Measurements from ENCODE around the gene TRMT1L. TPM values are rescaled to one million over a fixed set of nuclear protein-coding genes. Genes with fewer than 3 reads are reported as not detected.
A peak's percentile ranks its signal among the peaks of the same experiment; 100 is the strongest.

TRMT1L gene
- total and polyA plus RNA-seq, 2 experiments from 2014 or later, result 11.7 to 30.8 TPM

DNA sequence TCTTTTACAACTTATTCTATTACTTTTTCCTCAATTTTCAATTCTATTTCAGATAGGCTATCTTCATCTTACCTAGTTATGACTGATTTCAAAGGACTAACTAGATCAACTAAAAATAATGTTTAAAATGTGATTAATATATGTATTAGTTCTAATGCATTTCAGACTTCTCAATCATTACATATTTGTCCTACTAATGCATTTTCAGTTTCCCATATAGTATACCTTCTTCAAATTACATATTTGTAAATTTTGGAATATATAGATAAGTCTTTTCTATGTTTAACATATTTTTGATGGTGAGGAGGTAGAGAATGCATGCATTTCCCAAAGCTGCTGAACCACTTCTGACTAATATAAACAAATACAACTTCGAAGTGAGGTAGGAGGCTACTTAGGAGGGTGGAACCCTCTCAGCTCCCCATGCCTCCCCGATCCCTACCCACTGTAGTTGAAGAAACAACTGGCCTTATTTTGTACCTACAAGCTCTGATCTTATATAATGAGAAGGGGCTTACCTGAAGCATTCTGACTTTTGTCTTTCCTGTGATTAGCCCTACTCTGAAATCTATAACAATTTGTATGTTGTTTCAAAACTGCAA is 1.7 kb downstream of the TRMT1L start:
- H3K4me3 ChIP-seq, result no peak overlapping the region
- no peak for TF ChIP-seq POLR2AphosphoS5 (IDR thresholded peaks at IDR 0.05; ENCODE audit: low read depth)
- TF ChIP-seq STAT1 (IDR thresholded peaks at IDR 0.05; ENCODE audit: unreplicated experiment), result no peak
- TF ChIP-seq, protein P1, sequence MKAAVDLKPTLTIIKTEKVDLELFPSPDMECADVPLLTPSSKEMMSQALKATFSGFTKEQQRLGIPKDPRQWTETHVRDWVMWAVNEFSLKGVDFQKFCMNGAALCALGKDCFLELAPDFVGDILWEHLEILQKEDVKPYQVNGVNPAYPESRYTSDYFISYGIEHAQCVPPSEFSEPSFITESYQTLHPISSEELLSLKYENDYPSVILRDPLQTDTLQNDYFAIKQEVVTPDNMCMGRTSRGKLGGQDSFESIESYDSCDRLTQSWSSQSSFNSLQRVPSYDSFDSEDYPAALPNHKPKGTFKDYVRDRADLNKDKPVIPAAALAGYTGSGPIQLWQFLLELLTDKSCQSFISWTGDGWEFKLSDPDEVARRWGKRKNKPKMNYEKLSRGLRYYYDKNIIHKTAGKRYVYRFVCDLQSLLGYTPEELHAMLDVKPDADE (IDR thresholded peaks at IDR 0.05), result no peak
- TF ChIP-seq, protein P2, sequence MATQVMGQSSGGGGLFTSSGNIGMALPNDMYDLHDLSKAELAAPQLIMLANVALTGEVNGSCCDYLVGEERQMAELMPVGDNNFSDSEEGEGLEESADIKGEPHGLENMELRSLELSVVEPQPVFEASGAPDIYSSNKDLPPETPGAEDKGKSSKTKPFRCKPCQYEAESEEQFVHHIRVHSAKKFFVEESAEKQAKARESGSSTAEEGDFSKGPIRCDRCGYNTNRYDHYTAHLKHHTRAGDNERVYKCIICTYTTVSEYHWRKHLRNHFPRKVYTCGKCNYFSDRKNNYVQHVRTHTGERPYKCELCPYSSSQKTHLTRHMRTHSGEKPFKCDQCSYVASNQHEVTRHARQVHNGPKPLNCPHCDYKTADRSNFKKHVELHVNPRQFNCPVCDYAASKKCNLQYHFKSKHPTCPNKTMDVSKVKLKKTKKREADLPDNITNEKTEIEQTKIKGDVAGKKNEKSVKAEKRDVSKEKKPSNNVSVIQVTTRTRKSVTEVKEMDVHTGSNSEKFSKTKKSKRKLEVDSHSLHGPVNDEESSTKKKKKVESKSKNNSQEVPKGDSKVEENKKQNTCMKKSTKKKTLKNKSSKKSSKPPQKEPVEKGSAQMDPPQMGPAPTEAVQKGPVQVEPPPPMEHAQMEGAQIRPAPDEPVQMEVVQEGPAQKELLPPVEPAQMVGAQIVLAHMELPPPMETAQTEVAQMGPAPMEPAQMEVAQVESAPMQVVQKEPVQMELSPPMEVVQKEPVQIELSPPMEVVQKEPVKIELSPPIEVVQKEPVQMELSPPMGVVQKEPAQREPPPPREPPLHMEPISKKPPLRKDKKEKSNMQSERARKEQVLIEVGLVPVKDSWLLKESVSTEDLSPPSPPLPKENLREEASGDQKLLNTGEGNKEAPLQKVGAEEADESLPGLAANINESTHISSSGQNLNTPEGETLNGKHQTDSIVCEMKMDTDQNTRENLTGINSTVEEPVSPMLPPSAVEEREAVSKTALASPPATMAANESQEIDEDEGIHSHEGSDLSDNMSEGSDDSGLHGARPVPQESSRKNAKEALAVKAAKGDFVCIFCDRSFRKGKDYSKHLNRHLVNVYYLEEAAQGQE (IDR thresholded peaks at IDR 0.05; ENCODE audit: unreplicated experiment), result no peak
- TF ChIP-seq EZH2 (IDR thresholded peaks at IDR 0.05; ENCODE audit: low read depth, unreplicated experiment), result no peak
- no peak for TF ChIP-seq CTCF (conservative IDR thresholded peaks at IDR 0.05; ENCODE audit: low read depth in 2 of 2)
- no peak for TF ChIP-seq NANOG (IDR thresholded peaks at IDR 0.05; ENCODE audit: borderline replicate concordance)
- no peaks in the 10 kb centered on the region for H3K36me3 ChIP-seq (ENCODE audit: insufficient read depth)
- H3K9me2 ChIP-seq (ENCODE audit: insufficient read depth), result no peaks in the 10 kb centered on the region
- DNase-seq (ENCODE audit: low spot score), result no peak
- H4K20me1 ChIP-seq (replicated peaks; ENCODE audit: insufficient read depth), result no peaks in the 10 kb centered on the region
- no peak overlapping the region for H3K27ac Mint-ChIP-seq
- ATAC-seq, result no peak
- peak overlapping the region; percentile 79 for H3K4me2 ChIP-seq
- no peak overlapping the region for H3K27ac ChIP-seq (ENCODE audit: low read depth)
- H3K9me3 Mint-ChIP-seq, result no peaks in the 10 kb centered on the region; the same call in 1 of the 3 replicates
- peak overlapping the region; percentile 96 for H3K4me3 Mint-ChIP-seq
- peaks cover 6% of the 10 kb centered on the region for H3K27me3 Mint-ChIP-seq (ENCODE audit: insufficient read depth, low read depth, poor library complexity)
- H2AFZ ChIP-seq, result no peak overlapping the region
- peaks cover 12% of the 10 kb centered on the region for H3K4me1 Mint-ChIP-seq
- H3K4me1 ChIP-seq (ENCODE audit: insufficient read depth), result peaks cover 11% of the 10 kb centered on the region
- H3K27me3 ChIP-seq (ENCODE audit: insufficient read depth), result peaks cover 5% of the 10 kb centered on the region
- H3F3A ChIP-seq (replicated peaks; ENCODE audit: low read depth), result no peaks in the 10 kb centered on the region
- H3K36me3 Mint-ChIP-seq (ENCODE audit: low read depth), result no peaks in the 10 kb centered on the region
- H3K79me2 ChIP-seq (replicated peaks; ENCODE audit: insufficient read depth), result peaks cover 10% of the 10 kb centered on the region

DNA sequence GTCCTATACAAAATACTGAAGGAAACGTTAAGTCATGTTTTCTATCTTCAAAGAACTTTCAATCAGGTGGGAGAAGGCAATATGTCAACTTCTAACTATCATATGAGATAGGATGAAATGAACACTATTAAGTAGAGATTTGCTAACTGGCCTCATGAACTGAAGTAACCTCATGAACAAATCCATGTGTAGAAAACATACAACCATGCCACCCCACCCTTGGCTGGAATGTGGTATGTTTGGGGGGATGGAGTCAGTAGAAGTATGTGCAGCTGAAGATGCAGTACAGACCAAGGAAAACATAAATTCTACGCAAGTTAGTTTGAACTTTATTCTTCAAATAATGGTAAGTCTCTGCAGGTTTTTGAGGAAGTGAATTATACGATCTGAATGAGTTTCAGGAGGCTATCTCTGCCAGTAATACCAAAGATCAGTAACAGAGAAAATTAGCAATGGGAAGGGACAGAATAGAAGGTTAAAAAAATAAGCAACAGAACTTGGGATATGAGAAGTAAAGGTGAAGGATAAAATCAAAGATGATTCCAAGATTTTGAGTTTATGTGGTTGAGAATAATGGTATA is 4.5 kb downstream of the TRMT1L start:
- H3K4me2 ChIP-seq, result no peak overlapping the region
- no peaks in the 10 kb centered on the region for H3K9me2 ChIP-seq (ENCODE audit: insufficient read depth)
- Mint-ChIP-seq H3K27me3 (ENCODE audit: insufficient read depth, low read depth, poor library complexity) (peaks cover 4% of the 10 kb centered on the region), H3K4me3 (no peak overlapping the region), H3K36me3 (ENCODE audit: low read depth) (peaks cover 4% of the 10 kb centered on the region; the same call in 2 of the 3 replicates), H3K9me3 (no peaks in the 10 kb centered on the region; the same call in 1 of the 3 replicates), H3K4me1 (peaks cover 6% of the 10 kb centered on the region; the same call in 2 of the 3 replicates), H3K27ac (no peak overlapping the region)
- H3K4me3 ChIP-seq, result no peak overlapping the region
- H3F3A ChIP-seq (replicated peaks; ENCODE audit: low read depth), result no peaks in the 10 kb centered on the region
- H3K79me2 ChIP-seq (replicated peaks; ENCODE audit: insufficient read depth), result peaks cover 10% of the 10 kb centered on the region
- DNase-seq (ENCODE audit: low spot score), result no peak
- peaks cover 4% of the 10 kb centered on the region; the same call in 1 of the 2 replicates for H3K4me1 ChIP-seq (ENCODE audit: insufficient read depth)
- no peak for ATAC-seq
- no peaks in the 10 kb centered on the region for H3K27me3 ChIP-seq (ENCODE audit: insufficient read depth)
- H2AFZ ChIP-seq, result no peak overlapping the region
- H3K36me3 ChIP-seq (ENCODE audit: insufficient read depth), result peaks cover under 1% of the 10 kb centered on the region; the same call in 1 of the 2 replicates
- no peak overlapping the region for H3K27ac ChIP-seq (ENCODE audit: low read depth)
- H4K20me1 ChIP-seq (replicated peaks; ENCODE audit: insufficient read depth), result no peaks in the 10 kb centered on the region
- TF ChIP-seq, protein P2 (IDR thresholded peaks at IDR 0.05; ENCODE audit: unreplicated experiment), result no peak
- TF ChIP-seq EZH2 (IDR thresholded peaks at IDR 0.05; ENCODE audit: low read depth, unreplicated experiment) (no peak), ZNF114 (CRISPR knock-in tag; IDR thresholded peaks at IDR 0.05) (no peak)
- TF ChIP-seq, protein P1 (IDR thresholded peaks at IDR 0.05), result no peak
